Superior temporal gyrus (tissue), 1 donor: ENCODE data around the gene HBD.
A peak's percentile ranks its signal among the peaks of the same experiment; 100 is the strongest.

Experiments
- DNase-seq: peaks from one replicate; pipeline ENCODE4 v3.0.0-alpha.2; 2016; ENCODE audit errors: extremely low spot score

HBD gene

DNA sequence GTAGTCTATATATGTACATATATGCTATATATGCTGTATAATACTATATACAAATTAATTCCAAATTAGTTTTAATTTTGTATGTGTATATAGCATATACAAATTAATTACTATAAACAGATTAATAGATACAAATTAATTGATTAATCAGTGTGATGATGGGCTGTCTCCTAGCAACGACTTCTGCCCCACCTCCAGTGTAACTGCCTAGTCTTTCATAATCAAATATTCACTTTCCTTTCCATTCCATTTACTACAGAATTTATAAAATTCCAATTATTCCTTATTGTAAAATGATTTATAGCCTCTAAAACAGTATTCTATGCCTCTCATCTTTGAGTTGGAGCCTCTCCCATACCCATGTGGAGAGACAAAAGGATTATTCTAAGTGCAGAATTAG is 976 bp downstream of the HBD start:
- DNase-seq = no peak

DNA sequence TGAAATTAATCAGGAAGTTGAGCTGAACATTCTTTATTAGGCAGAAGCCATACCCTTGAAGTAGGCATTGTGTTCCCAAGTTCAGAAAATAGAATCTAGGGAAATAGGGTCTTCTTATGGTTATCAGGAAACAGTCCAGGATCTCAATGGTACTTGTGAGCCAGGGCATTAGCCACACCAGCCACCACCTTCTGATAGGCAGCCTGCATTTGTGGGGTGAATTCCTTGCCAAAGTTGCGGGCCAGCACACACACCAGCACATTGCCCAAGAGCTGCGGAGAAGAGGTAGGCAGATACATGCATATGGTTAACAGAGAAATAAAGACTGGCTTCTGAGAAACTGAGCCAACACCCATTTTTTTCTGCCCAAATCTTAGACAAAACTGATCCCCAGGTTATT is 1.5 kb downstream of the HBD start:
- no peak for DNase-seq

DNA sequence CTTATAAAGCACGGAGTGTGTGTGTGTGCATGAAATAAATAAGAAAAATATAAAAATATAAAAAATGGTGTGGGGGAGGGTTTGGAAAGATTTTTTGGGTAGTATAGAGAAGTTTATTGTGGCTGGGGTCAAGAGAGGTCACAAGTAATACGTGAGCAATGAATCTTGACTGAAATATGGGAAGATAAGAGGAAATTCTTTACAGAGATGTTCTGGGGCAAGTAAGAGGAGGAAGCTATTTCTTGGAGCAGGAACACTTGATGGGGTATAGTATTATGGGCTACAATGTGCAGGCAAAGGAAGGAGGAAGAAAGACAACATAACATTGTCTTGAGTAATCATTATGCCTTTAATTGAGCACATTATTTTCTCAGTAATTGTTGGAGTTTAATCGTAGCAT is 2.1 kb downstream of the HBD start:
- DNase-seq = no peak

DNA sequence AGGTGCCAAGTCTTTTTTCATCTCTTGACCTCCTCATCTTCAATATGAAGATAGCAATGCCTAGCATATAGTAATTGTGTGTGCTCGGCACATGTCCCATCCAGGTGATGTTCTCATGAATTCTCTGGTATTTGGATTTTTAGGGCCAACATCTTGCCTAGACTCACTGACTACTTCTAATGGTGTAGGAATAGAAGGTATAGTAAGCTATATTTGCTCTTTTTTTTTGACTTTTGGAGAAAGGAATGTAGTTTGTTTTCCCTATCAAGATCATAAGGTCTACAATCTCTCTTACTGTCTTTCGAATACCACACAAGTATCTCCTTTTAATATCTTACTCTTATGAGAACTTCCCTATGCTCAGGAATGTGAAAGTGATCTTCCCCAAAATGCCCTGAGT is 3.2 kb downstream of the HBD start:
- no peak for DNase-seq

DNA sequence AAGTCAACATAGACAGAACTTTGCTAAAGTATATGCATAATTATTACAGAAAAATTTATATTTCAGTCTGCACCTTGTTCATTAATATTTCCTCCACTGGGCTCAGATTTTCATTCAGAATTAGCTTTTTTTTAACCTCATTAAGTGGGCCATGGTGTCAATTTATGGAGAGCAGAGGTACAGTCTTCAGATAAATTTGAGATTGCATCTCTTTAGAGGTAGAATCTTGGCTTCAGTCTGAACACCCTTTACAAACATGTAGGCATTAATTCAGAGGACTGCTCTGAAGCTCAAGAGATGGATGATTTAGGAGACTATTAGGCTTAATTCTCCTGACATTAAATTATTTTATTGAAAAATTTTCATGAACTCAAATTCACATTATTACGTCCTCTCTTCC is 4.0 kb downstream of the HBD start:
- DNase-seq = no peak

DNA sequence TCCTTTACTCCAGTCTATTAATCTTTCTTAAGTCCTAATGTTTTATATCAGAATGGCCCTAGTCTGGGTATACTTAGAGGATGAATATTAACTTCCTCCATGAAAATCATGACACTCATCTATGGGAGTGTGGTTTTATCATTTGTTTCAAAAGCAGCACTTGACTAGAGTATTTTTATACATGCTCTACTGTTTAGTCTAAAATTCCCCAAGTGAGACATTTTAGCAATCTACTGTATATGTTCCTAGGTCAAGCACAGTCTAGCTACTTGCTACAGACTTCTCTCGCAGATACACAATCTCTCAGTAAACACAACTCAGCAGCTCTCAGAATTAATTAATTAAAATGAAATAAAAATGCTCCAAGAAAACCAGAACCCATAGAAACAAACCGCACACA is 4.5 kb downstream of the HBD start:
- no peak for DNase-seq

DNA sequence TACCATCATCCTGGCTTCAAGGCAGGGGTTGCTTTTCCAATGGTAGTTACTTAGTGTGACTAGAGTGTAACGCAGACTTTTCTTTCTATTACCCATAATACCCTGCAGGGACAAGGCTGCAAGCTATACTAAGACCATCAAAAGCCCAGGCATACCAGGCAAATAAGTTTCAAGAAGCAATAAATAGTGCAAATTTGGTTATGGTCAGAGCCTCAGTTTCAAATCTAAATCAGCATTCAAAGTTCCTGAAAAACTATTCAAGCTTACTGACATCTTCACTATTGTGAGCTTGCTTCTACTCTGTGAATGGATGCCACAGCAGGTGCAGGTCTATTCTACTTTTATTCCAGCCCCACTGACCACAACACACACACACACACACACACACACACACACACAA is 4.9 kb downstream of the HBD start:
- no peak for DNase-seq

DNA sequence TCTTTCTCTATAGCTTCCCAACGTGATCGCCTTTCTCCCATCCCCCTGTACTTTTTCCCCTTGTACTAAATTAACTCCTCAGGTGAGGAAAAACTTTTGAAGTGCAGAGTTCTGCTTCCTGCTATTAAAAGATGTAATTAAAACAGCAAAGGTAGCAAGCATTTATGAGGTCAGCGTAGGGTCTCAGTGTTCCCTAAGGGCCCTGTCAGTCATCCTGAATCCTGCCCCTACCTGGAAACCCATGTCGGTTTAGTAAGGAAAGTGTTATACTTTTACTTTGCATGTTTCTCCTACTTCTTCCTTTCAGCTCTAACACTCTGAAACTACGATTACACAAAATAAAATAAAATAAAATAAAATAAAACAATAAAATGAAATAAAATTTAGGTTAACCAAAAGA is 6.2 kb downstream of the HBD start:
- DNase-seq = no peak

DNA sequence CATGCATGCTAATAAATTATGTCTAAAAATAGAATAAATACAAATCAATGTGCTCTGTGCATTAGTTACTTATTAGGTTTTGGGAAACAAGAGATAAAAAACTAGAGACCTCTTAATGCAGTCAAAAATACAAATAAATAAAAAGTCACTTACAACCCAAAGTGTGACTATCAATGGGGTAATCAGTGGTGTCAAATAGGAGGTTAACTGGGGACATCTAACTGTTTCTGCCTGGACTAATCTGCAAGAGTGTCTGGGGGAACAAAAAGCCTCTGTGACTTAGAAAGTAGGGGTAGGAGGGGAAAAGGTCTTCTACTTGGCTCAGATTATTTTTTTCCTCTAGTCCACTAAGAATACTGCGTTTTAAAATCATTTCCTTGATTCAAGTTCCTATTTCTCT is 6.6 kb downstream of the HBD start:
- no peak for DNase-seq

DNA sequence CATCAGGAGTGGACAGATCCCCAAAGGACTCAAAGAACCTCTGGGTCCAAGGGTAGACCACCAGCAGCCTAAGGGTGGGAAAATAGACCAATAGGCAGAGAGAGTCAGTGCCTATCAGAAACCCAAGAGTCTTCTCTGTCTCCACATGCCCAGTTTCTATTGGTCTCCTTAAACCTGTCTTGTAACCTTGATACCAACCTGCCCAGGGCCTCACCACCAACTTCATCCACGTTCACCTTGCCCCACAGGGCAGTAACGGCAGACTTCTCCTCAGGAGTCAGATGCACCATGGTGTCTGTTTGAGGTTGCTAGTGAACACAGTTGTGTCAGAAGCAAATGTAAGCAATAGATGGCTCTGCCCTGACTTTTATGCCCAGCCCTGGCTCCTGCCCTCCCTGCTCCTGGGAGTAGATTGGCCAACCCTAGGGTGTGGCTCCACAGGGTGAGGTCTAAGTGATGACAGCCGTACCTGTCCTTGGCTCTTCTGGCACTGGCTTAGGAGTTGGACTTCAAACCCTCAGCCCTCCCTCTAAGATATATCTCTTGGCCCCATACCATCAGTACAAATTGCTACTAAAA is 7.5 kb downstream of the HBD start, which contains the start of gene HBB:
Gene HBB (minus strand): TSS at position 340 of the 579 bp plus-strand sequence. CDS start 50 bp downstream, at position 290.
- no peak for DNase-seq

DNA sequence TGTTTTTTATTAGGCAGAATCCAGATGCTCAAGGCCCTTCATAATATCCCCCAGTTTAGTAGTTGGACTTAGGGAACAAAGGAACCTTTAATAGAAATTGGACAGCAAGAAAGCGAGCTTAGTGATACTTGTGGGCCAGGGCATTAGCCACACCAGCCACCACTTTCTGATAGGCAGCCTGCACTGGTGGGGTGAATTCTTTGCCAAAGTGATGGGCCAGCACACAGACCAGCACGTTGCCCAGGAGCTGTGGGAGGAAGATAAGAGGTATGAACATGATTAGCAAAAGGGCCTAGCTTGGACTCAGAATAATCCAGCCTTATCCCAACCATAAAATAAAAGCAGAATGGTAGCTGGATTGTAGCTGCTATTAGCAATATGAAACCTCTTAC is 8.8 kb downstream of the HBD start:
- no peak for DNase-seq

DNA sequence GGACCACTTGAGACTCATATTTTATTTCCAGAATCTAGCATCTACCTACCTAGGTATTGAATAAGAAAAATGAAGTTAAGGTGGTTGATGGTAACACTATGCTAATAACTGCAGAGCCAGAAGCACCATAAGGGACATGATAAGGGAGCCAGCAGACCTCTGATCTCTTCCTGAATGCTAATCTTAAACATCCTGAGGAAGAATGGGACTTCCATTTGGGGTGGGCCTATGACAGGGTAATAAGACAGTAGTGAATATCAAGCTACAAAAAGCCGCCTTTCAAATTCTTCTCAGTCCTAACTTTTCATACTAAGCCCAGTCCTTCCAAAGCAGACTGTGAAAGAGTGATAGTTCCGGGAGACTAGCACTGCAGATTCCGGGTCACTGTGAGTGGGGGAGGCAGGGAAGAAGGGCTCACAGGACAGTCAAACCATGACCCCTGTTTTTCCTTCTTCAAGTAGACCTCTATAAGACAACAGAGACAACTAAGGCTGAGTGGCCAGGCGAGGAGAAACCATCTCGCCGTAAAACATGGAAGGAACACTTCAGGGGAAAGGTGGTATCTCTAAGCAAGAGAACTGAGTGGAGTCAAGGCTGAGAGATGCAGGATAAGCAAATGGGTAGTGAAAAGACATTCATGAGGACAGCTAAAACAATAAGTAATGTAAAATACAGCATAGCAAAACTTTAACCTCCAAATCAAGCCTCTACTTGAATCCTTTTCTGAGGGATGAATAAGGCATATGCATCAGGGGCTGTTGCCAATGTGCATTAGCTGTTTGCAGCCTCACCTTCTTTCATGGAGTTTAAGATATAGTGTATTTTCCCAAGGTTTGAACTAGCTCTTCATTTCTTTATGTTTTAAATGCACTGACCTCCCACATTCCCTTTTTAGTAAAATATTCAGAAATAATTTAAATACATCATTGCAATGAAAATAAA is 9.5 kb downstream of the HBD start:
- no peak for DNase-seq

DNA sequence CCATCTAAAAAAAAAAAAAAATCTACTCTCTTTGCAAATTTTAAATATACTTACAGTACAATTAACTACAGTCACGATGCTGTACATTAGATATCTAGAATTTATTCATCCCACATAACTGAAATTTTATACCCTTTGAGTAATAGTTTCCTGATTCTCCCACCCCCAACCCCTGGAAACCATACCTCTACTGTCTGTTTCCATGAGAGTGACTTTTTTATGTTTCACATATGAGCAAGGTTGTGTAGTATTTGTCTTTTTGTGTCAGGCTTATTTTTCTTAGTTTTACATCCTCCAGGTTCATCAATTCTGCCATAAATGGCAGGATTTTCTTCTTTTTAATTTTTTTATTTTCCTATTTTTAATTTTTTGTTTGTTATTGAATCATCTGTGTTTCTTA is 10.6 kb downstream of the HBD start:
- DNase-seq = no peak

DNA sequence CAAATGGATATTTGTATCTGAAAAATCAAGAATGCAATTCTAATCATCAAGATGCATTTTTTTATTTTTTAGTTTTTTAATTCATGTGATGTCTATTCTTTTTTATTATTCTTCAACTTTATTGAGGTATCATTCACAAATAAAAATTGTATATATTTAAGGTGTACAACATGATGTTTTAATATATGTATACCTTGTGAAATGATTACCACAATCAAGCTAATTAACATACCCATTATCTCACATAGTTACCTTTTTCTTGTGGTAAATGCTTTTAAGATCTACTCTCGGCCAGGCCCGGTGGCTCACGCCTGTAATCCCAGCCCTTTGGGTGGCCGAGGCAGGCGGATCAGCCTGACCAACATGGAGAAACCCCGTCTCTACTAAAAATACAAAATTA is 11.1 kb downstream of the HBD start:
- DNase-seq = no peak

DNA sequence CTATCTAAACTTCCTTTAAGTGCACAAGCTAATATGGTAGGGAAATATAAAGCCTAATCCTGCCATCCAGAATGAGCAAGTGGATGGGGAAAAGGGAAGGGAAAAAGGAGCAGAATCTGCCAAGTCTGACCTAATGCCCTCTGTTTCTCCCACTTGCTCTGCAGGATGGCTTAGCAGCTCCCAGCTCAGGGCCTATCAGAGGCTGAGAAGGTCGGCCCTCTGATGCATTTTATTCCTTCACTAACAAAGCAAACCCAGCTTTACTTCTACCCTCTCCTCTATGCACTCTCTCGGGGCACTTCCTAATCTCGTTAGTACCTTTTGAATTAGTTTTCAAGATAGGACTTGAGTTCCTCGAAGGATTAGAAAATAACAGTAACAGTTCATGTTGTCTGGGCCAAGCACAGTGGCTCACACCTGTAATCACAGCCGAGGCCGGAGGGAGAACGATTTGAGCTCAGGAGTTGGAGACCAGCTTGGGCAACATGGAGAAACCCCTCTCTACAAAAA is 23.9 kb downstream of the HBD start:
- DNase-seq = no peak

DNA sequence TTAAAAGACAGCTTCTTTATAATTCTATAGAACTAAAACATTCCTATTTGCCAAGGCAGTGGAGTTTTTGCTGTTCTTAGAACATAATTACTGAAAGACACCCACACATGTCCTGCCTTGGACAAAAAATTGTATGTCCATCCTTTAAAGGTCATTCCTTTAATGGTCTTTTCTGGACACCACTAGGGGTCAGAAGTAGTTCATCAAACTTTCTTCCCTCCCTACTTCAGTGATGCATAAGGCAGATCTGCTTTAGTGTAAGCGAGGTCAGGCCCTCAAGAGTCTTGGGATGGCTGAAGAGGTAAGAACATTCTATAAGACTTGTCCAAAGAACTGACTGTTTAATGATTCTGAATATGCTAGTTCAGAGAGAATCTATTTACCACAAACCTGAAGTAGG is 29.5 kb downstream of the HBD start:
- DNase-seq = peak; percentile 36

DNA sequence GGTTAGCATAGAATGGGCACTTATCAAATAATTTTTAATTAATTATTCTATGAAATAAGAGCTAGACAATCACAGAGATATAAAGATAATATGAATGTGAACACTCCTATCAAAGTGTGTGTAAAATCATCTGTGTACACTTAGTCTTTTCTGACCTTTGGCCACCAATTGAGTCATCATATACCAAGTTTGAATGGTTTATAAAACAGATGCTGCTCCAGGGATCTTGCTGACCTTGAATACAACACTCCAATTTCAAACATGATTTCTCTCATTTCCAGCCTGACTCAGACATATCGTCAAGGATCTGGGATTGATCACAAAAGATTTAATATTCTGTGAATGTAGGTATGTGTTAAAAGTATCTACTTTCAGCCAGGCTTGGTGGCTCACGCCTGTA is 30.9 kb downstream of the HBD start:
- DNase-seq = no peak

DNA sequence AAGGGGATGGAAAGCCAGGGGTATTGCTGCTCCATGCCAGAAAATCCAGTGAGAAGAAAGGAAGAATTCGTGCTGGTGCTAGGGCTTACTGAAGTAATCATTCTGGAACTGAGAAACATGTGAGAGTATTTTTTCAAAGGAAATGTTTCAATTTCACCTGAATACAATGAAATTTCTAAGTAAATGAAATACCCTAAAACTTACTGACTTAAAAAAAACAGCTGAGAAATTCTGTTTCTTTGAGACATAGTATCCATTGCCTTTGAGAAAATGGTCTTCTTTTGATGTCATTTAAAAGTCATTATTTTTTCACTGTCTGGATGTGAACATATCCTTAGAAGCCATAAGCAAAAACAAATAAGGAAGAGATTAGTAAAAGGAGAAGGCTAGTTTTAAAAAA is 33.7 kb downstream of the HBD start, which contains the start of gene OR51V1:
Gene OR51V1 (minus strand): TSS at position 101 of the 400 bp plus-strand sequence. CDS start 0 bp downstream, at position 101.
- no peak for DNase-seq

DNA sequence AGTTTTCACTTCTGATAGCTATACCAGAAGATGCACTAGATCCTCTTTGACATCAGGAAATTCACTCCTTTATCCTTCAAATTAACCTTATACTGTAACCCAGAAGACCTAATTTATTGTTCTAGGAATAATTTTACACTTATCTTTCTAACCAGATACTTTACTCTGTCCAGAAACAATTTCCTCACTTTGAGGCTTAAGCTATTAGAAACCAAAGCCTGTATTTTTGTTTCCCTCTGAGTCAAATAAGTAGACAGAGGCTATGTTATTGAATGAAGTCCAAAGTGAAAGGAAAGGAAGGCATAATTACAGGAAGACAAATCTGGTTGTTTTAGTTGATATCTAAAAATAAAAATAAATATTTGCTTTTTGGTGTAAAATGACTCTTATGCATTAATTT is 36.0 kb downstream of the HBD start:
- no peak for DNase-seq

DNA sequence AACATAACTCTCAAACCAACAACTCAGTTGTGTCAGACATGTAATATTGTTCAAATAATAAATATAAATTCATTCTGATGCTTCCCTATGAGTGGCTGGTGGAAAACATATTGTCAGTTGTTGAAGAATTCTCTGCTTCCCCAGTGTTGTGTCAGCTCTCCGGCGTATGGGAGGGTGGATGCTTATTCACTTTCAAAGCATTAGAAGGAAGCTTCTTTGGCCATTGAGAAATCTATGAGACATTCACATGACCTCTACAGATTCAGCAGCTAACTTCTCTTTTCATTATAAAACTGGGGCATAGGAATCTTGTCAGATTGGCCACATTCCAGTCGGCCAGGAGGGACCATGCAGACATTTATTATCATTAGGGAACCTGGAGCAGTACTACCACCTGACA is 36.7 kb downstream of the HBD start:
- DNase-seq = no peak

DNA sequence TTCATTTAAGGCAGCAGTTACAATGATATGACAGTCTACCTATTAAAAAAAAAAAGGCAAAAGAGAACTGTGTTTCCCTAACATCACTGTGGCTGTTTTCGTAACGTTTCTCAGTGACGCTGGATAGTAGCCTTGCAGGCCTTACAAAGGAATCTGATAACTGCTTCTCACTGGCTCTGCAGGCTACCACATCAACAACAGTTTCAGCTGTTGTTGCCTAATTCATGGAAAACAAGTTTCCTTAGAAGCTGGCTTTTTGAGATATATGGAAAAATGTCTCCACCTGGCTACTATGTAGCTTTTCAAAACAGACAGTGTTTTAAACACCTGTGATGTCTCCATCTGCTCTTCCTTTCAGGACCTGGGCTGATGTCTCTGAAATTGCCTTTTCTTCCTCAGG is 37.6 kb downstream of the HBD start:
- no peak for DNase-seq

DNA sequence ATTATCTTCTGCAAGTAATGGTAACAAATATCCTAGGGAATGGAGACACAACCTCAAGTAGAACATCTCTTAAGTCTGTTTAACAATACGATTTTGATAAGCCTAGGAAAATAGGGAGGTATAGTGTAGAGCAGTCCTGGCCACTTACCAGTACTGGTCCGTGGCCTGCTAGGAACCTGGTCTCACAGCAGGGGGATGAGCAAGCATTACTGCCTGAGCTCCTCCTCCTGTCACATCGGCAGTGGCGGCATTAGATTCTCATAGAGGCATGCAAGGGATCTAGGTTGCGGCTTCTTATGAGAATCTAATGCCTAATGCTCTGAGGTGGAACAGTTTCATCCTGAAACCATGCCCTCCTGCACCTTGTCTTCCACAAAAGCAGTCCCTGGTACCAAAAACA is 38.2 kb downstream of the HBD start:
- DNase-seq = no peak

DNA sequence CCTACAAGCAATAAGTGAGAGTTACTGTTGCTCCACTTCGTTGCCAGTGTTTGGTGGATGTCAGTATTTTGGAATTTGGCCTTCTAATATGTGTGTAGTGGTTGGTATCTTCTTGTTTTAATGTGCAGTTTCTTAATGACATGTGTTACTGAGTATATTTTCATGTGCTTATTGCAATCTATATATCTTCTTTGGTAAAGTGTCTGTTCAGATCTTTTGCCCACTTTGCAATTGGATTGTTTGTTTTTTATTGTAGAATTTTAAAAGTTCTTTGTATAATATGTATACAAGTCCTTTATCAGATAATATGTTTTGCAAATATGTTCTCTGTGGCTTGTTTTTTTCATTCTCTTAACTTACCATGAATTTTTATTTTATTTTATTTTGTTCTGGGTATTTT is 41.5 kb downstream of the HBD start:
- no peak for DNase-seq
